ENCODE results near the gene SLC4A2.
A peak's percentile ranks its signal among the peaks of the same experiment; 100 is the strongest.

The SLC4A2 gene

GRCh38 chr7:151056666-151057505, 2.5 kb upstream of the SLC4A2 start:
- H3K4me3 ChIP-seq (ENCODE audit: low read length) = peak overlapping the region; percentile 80
- no peak for DNase-seq (ENCODE audit: low read depth)
- peak; percentile 6 for TF ChIP-seq CTCF (conservative IDR thresholded peaks at IDR 0.05; ENCODE audit: low read depth, low read length)

- no peak for TF ChIP-seq CTCF (conservative IDR thresholded peaks at IDR 0.05; ENCODE audit: low read depth, low read length)
- peak within 1 kb of the TSS; percentile 80 for H3K4me3 ChIP-seq (ENCODE audit: low read length)
- DNase-seq (ENCODE audit: low read depth) = no peak
These were observed 1.8 kb upstream of the SLC4A2 start, which contains the start of gene CDK5 for GRCh38 chr7:151057506-151057988. Gene CDK5 (minus strand): TSS chr7:151057897. CDS start chr7:151057848, 49 bp downstream.

GRCh38 chr7:151057989-151058780, 1.2 kb upstream of the SLC4A2 start:
- no peak for TF ChIP-seq CTCF (conservative IDR thresholded peaks at IDR 0.05; ENCODE audit: low read depth, low read length)
- peak; percentile 99 for DNase-seq (ENCODE audit: low read depth)
- H3K4me3 ChIP-seq (ENCODE audit: low read length) = peak overlapping the region; percentile 80

GRCh38 chr7:151058781-151059366, 515 bp upstream of the SLC4A2 start:
- H3K4me3 ChIP-seq (ENCODE audit: low read length) = peak overlapping the region; percentile 80
- no peak for TF ChIP-seq CTCF (conservative IDR thresholded peaks at IDR 0.05; ENCODE audit: low read depth, low read length)
- no peak for DNase-seq (ENCODE audit: low read depth)

- TF ChIP-seq CTCF (conservative IDR thresholded peaks at IDR 0.05; ENCODE audit: low read depth, low read length) = no peak
- H3K4me3 ChIP-seq (ENCODE audit: low read length) = peak overlapping the region; percentile 83
These were observed 675 bp downstream of the SLC4A2 start for GRCh38 chr7:151060113-151060415.

GRCh38 chr7:151060416-151061212, 1.2 kb downstream of the SLC4A2 start:
- peak; percentile 79 for DNase-seq (ENCODE audit: low read depth)
- TF ChIP-seq CTCF (conservative IDR thresholded peaks at IDR 0.05; ENCODE audit: low read depth, low read length) = peak; percentile 45
- peak overlapping the region; percentile 83 for H3K4me3 ChIP-seq (ENCODE audit: low read length)

More at GRCh38 chr7:151060113-151060415, 675 bp downstream of the SLC4A2 start:
- DNase-seq (ENCODE audit: low read depth) = no peak

All from retinal pigment epithelial cell (primary cell).